Kidney tubule cell (primary cell): Measurements from ENCODE around the gene BANF2.

Experiments used
- DNase-seq: peaks from one replicate; pipeline ENCODE4 v3.0.0-alpha.2; 2018; ENCODE audit warnings: low spot score

Gene BANF2

DNA sequence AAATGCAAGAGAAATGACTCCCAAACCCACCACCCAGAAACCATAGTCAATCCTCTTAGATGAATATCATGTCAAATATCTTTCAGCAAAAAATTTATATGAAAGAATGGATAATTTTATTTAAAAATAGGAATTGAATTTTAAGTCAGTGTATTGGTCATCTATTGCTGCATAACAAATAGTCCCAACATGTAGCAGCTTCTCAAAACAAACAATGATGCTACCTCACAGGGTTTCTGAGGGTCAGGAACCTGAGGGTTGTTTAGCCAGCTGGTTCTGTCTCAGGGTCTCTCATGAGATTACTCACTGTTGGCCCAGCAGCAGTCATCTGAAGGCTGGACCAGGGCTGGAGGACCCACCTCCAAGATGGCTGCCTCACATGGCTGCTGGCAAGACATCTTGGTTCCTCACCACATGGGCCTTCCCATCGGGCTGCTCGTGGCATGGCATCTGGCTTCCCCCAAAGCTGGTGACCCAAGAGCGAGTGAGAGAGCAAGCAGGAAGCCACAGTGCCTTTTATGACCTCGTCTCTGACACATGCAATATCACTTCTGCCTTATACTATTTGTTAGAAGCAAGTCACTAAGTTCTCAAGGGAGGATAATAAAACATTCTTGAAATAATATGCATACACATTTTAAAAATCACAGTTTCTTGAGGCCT, 36.3 kb downstream of the BANF2 start:
- DNase-seq, result peak; percentile 3

DNA sequence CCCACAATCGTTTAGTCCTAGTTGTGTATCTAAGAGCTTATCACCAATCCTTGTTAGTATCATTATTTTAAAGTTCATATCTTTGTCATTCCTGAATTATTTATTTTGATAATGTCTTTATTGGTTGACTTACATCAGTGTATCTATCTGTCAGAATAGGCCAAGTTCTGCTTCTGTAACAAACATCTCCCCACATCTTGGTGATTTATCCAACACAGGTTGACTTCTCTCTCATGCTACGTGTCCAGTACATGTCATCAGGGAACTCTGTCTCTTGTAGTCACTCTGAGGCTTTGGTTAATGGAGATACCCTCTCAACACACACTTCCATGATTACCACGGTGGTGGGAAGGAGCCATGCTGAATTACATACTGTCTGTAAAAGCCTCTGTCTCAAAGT, 38.4 kb downstream of the BANF2 start:
- DNase-seq, result no peak

DNA sequence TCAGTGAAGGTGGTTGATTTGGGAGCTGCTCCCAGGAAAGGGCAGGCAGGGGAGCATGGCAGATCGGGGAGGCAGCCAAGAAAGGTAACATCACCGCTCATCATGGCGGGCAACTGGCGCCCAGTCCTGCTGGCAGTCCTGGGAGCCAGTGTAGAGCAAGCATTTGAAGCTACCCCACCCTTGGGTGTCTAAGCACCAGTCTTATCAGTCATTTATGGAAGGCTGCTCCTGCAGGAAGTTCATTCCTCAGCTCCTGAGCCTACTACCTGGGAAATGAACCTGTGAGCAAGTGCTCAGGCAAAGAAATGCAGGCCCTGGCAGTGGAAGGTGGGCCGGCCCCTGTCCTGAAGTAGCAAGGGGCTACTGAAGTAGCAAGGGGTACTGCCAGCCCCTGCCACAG, 41.5 kb downstream of the BANF2 start:
- no peak for DNase-seq

DNA sequence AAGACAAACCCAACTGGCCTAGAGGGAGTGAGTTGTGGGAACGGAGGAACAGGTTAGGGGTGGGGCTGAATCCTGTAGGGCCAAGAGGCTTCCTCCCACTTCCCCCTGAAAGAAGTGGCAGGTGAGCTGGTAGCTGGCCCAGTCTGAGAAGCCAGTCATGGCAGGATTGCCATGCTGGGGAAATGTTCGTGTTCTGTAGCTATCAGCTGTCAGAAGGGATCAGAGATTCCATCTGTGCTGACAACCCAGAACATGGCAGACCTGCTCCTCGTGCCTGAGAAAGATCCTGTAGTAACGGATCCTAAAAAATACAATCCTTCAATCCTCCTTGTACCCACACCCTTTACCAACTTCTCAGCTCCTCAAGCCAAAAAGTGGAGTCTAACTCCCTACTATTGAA, 43.0 kb downstream of the BANF2 start:
- DNase-seq, result no peak

DNA sequence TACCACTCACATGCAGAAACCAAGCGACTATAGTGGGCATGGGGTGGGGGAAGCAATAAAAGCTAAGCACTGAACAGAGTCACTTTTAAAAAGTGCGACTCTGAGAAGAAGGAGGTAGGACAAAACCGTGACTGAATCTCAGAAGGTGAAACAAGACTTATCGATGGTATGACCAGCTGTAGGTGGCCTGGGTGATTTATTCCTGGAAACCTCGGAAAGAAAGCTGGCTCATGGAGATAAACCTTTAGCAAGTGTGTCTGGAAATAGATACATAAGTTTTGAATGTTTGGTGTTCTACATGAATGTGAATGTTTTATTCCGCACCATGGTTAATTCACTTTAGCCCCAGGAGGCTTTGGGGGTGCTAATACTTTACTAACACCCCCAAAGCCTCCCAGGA, 43.9 kb downstream of the BANF2 start:
- DNase-seq, result no peak

DNA sequence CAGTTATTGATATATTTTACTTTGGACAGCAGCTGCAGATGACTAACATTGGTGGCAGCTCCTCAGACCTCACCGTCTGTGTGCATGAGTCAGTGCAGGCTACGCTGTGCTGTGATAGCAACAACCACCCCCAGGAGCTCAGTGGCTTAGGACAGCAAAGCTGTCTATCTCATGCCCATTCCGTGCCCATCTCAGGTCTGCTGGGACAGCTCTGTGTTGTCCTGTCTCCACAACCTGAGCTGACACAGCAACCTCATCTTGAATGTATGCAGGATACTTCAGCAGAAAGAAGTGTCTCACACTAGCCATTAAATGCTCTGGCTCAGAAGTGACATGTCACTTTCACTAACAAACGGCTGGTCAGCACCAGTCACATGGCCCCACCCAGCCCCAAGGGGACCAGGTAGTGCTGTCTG, 47.7 kb downstream of the BANF2 start:
- DNase-seq, result peak; percentile 90

DNA sequence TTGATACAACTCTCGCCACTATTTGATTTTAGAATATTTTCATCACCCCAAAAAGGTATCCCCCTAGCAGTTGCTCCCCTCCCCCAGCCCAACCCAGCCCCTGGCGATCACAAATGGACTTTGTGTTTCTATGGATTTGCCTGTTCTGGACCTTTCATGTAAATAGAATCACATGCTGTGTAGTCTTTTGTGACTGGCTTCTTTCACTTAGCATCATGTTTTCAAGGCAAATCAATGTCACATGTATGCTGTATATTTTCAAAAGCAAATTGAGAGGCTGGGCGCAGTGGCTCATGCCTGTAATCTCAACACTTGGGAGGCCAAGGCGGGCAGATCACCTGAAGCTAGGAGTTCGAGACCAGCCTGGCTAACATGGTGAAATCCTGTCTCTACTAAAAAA, 48.5 kb downstream of the BANF2 start:
- DNase-seq, result no peak

DNA sequence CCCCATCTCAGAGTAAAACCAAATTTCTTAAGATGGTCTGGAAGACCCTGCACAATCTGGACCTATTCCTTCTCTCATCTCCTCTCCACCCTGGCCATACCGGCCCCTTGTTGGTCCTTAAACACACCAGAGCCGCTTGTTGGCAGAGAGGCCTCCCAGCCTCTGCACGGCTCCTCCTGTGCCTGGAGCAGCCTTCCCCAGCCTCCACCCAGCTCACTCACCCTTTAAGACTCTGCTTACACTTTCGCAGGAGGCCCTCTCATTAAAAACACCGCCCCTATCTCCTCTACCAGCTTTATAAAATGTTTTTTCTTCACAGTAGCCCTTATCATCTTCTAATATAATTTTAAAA, 49.8 kb downstream of the BANF2 start:
- no peak for DNase-seq

DNA sequence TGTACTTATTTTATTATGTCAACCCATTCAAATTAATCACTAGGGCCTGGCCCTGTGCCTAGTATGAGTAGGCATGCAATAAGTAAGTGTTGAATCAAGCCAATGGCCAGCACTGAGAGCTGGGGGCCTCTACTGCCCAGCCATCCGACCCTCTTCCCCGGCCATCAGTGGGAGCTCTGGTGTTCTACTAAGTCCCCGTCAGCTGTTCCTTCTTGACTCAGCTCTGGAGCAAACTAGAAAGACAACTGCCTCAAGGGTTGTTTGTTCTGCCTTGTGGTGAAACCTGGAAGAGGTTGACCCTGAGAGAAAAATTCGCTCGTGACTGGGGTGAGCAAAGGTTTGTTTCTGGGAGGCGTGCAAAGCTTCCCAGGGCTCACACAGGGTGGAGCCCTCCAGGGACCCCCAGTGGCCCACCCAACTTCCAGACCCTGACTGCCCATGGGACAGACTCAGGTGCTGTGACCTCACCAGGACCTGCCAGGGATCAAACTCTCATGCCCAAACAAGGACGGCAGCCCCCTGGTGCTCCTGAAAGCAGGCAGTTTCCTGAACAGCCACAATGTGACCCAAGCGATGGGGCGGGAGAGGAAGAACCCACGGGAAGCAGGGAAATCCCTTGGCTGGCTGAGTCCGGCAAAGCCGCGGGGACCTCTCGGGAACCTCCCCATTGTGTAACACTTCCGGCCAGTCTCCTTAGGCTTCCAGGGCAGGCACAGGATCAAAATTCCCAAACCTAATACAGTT, 50.4 kb downstream of the BANF2 start:
- no peak for DNase-seq

DNA sequence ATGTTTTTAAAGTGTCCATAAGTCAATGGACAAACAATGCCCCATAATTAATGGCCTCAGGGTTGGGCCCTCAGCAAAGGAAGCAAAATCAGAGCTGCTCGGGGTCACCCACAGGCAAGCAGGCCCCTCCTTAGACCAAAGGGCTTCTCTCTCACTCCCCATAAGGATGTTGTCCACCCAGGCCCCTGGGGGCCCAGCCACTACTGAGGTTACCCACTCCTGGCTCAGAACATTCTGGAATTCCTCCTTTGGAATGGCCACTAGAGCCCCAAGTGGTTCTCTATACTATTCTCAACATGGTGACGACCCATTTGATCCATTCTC, 50.9 kb downstream of the BANF2 start:
- DNase-seq, result no peak

DNA sequence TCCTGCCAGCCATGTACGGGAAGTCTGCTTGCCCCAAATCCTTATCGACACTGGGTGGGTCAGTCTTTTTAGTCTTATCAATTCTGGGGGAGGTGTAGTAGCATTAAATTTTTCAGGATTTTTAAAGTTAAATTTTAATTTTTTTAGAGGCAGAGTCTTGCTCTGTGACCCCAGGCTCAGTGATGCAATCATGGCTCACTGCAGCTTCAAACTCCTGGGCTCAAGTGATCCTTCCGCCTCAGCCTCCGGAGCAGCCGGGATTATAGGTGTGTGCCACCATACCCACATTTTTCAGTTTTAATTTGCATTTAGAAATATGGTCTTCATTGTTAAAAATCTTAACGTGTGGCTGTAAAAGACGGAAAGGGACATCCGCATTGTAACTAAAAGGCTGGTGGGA, 51.9 kb downstream of the BANF2 start:
- no peak for DNase-seq

DNA sequence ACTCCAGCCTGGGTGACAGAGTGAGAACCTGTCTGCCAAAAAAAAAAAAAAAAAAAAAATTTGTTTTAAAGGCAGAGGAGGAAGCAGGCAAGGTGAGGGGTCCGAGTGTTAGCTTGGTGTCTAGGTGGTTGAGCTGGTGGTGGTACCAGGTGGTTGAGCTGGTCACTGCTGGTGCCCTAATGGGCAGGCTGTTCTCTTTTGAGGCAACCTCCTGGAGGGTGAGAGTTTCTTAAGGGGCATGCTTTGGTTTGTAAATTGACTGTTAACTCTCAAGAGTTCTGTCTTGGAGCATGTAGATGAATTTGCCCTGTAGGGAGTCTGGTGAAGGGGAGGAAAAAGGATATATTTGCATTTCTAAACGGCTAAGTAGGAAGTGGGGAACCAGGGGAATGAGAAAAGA, 52.7 kb downstream of the BANF2 start:
- DNase-seq, result no peak

DNA sequence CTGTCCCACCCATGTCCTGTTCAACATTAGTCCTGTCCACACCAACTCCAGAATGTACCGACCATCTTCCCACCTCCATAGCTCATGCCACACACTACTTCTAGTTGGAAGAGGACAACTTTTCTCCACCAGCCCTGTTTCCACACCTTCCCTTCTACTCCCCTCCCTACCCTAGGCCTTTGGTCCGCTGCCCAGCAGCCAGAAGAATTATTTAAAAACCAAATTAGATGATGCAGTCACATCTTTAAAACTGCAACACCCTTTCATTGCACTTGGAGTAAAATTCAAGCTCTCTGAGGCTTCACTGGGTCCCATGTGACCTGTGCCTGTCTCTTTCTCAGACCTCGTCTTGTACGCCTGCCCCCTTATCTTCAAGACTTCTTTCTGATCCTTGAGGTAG, 53.8 kb downstream of the BANF2 start:
- no peak for DNase-seq

DNA sequence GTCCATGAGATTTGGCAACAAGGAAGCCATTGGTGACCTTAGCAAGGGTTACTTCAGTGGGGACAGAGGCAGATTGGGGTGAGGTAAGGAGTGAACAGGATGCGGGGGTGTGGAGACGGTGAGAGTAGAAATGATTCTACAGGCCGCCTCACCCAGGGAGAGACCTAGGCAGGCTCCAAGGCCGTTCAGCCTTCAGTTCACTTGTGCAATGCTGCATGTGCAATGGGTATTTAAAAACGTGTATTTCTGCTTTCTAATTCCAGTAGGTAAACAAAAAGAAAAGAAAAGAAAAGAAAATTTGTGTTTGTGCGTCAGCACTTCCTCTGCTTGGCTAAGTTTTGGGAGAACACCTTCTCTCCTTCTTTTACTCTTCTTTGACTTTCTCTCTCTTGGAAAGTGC, 56.8 kb downstream of the BANF2 start:
- DNase-seq, result no peak

DNA sequence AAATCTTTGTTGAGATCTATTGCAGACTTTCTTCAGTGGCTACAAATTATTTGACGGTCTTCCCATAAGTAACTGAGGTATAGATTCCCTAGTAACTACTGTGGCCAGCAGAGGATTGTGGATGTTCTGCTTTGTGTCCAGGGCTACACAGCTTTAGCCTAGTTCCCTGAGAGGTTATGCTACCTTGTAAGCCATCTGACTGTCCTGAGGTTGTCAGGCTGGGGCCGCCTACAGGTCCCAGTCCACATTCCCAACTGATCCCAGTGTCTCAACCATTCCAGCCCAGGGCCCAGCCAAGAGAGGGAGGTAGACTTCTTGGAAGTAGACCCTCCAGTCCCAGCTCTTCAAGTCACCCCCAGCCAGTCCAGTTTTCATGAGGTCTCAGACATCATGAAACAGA, 57.7 kb downstream of the BANF2 start:
- DNase-seq, result no peak

DNA sequence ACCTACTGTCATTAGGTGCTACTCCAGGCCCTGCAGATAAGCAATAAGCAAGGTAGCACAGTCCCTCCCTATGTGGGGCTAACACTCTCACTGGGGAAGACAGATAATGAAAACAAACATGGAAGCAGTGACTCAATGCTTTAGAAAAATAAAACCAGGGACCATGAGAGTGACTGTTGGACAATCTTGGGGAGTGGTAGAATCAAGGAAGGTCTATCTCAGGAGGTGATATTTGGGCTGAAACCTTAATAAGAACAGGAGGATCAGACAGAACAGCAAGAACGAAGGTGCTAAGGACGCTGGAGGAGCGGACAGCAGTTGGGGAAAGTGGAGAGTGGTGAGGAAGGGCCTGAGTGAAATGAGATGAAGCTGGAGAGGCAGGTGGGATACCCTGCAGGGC, 58.2 kb downstream of the BANF2 start:
- no peak for DNase-seq

DNA sequence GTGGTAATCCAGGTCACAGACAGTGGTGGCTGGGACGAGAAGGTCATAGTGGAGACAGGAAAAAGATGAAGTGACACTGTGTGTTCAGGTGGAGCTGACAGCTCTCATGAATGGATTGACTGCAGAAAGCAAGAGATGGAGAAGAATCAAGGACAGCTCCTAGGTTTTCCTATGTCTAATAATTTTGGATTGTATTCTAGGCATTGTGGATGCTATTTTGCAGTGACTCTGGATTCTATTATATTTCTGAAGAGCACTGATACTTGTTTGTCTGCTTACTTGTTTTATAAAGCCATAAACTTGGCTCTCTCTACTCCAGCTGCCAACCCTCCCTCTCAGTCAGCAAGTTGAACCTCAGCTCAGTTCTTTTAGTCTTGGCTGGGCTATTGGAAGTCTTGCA, 58.7 kb downstream of the BANF2 start:
- DNase-seq, result no peak

DNA sequence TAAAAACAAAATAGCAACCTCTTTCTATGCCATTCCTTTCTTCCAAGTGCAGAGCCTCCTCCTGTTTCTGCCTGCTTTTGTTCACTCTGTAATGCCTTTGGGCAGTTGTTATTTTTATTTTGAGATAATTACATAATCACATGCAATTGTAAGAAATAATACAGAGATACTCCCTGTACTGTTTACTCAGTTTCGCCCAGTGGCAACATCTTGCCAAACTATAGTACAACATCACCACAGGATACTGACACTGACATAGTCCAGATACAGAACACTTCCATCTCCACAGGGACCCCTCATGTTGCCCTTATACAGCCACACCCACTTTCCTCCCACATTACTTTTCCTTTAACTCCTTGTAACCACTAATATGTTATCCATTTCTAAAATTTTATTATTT, 59.7 kb downstream of the BANF2 start:
- no peak for DNase-seq

DNA sequence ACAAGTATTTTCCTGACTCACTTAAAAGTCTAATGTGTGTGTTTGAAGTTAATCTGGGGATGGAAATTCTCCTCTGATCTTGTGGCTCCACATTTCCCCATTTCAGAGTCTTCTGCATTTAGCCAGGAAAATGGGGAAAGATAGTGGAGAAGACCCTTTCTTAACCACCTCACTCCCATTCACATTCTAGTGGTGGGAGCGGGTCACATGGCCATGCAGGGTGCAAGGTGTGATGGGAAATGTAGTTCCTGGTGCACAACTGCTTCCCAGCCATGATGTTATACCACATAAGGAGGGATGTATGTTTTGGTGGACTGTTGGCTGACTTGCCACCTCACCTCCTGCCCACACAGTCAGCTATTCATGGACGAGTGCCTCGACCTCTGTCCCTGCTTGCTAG, 61.8 kb downstream of the BANF2 start:
- DNase-seq, result no peak

DNA sequence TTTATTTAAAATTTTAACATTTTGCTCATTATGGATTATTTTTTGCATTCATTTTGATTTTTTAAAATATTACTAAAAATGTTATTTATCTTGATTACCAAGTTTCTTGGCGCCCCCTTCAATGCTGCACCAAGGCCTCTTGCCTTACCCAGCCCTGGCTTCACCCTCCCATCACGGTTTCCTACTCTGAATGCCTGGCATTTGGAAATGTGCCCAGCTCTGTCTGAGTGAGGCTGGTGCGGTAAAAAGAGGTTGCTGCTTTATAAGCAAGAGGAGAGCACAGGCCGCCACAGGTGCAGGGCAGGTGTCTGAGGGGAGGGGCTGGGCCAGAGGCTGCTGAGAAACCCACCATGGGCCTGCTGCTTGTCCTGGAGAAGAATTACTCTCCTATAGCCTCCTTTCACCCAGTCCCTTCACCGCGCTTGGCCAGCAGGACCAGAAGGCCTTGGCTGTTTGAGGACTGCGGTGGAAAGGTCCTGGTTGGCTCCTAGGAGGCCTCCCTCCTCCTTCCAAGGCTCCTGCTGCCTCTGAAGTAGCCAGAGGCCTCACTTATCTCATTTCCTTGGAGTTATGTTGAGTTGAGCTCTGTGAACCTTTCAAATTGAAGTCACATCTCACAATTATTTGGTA, 62.6 kb downstream of the BANF2 start:
- DNase-seq, result no peak

DNA sequence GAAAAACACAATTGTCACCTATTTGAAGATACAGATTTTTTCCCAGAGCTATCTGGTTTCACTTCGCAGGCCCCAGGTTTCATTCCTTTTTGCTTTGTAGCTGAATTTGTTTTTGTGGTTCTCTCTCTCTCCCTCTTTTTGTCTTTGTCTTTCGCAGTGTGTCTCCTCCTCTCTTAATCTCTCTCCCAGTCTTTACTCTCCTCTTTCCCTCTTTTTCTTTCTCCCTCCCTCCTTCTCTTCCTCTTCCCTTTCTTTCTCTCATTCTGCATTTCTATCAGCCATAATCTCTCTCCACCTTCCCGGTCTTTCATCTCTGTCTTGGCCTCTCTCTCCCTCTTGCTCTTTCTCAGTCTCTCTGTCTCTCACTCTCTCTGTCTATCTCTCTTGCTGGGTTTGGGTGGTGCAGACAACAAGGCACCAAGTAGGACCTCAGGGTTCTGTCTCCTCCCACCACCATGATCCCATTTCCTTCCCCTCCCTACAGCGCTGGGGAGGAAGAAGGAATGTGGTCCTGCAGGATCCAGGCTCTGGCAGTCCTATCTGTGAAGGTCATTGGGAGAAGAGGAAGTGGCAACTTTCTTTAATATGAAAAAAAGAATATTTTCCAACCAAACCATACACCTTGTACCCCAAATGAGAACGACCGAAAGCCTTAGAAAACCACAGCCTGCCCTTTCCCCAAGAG, 63.2 kb downstream of the BANF2 start:
- peak; percentile 38 for DNase-seq

DNA sequence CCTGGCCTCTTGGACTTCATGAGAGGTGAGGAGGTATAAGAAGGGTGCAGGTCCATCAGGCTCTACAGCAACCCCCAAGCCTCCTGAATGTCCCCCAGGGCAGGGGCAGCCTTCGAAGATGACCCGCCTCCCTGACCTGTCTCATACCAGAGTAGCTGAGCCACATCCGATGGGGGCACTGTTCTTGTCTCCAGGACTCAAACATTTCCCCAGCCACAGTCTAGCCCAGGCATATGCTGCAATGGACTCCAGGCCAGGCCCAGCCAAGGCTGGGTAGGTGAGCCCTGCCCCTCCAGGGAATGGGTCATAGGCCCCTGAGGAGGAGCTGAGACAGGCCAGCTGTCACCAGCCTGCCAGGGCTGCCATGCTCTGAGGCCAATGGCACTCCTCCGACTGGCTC, 65.3 kb downstream of the BANF2 start:
- no peak for DNase-seq

DNA sequence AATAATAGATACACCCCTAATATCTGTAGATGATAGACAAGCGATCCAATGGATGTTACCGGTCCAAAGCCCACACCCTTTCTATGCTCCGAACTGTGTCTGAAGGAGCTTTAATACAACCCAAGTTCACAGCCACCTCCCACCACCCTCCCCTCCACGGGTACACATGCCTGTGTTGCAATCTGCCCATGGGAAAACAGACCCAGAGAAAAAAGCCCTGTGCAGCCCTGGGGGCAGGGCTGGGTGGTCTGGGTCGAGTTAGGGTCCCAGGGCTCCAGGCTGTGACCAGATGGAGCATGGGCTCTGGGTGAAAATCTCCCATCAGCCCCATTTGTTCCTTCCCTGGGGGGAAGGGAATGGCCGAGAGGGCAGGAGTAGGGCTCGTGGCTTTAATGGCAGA, 65.8 kb downstream of the BANF2 start:
- no peak for DNase-seq
